Astrocyte of the spinal cord (primary cell): ENCODE results near the gene CD302.
"Not testable (repeated sequence)": the region's sequence is repeated elsewhere in the genome, so short reads cannot be mapped to it uniquely, and the experiment has no call there.

Experiments
- DNase-seq: peaks from one replicate; pipeline ENCODE4 v3.0.0; 2011; ENCODE audit warnings: low read depth, low spot score
- H3K4me3 ChIP-seq: 2 replicates; pipeline ENCODE4 v1.5.1; 2011; ENCODE audit warnings: low read depth, mild to moderate bottlenecking, low read length, moderate library complexity
- CTCF ChIP-seq: IDR thresholded peaks from 2 replicates; pipeline ENCODE4 v1.5.1; 2012; ENCODE audit warnings: low read depth, mild to moderate bottlenecking, low read length, inconsistent platforms
- in situ Hi-C: cut with HindIII; loops from 2 replicates; pipeline ENCODE4 v1.10.0; 2017; ENCODE audit warnings: low sequenced_read_pairs

The CD302 gene

DNA sequence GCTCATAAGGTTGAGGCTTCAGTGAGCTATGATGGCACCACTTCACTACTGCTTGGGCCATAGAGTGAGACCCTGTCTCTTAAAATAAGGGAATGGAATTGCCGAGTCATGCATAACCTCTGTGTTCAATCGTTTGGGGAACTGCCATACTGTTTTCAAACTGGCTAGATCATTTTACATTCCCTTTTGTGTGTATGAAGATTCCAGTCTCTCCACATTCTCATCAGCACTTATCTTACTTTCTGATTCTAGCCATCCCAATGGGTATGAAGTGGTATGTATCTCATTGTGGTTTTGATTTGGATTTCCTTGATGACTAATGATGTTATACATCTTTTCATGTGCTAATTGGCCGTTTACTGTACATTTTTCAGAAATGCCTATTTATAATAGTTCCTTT lies 62.0 kb downstream of the CD302 start:
- no peak for TF ChIP-seq CTCF
- DNase-seq: peak; percentile 17
- no peak overlapping the region for H3K4me3 ChIP-seq
- in situ Hi-C loops: no loop called here

GRCh38 chr2:159735648-159736047 lies 62.4 kb downstream of the CD302 start:
- no peak for TF ChIP-seq CTCF
- in situ Hi-C loops: no loop called here

DNA sequence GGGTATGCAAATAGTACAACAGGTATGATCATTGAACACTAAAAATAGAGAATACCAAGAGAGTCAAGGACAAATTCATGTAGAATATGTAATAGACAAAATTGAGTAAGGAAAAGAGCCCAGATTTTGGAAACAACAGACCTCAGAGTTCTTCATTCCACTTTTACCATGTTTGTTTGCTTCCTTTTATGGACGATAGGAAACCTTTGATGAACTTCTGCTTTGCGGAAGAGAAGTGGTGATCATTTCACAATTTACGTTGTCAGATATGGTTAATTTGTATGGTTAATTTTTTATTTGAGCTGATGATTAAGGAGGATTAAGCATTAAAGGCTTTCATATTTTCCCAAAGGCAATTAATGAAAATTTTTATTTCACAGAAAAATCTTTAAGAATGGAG lies 69.4 kb downstream of the CD302 start:
- no peak overlapping the region for H3K4me3 ChIP-seq
- no peak for TF ChIP-seq CTCF
- in situ Hi-C loops: no loop called here
- no peak for DNase-seq

More at GRCh38 chr2:159735648-159736047, 62.4 kb downstream of the CD302 start:
- H3K4me3 ChIP-seq: no peak overlapping the region
- DNase-seq: no peak

DNA sequence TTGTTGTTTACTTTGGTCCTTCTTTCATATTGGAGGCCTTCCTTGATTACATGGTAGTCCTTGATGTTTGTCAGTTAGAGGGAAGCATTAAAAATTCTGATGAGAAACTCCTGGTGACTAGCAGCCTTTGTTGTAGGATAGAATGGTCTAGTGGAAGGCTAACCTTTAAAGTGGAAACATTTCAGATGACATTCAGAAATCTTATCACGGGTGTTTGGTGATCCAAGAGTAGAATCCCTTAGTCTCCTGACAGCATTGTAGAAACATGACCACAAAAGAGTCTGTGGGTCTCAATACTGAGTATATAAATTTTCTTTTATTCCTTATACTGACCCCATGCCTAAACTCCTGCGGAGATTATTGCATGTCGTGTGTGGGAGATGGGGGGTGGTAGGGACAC lies 72.3 kb downstream of the CD302 start:
- no peak for DNase-seq
- in situ Hi-C loops: no loop called here
- no peak for TF ChIP-seq CTCF
- H3K4me3 ChIP-seq: no peak overlapping the region

GRCh38 chr2:159724795-159725572 lies 73.0 kb downstream of the CD302 start:
- H3K4me3 ChIP-seq, in situ Hi-C loops, DNase-seq: not testable (repeated sequence)

DNA sequence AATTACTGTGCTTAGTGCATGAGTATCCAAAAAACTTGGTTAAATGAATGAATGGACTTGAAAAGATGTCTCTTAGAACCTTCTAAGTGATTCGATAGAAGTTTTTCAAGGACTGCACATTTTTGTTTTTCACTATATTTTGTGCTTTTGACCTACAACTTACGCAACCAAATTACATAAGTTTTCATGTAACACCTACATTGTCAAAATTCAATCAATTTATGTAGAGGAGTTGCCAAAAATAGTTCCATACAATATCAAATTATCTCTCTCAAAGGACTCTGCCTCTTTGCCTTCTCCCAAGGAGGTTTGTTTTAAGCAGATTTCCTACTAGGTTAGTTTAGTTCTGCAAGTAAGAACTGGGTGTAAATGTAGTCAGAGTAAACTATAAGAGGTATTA lies 75.4 kb downstream of the CD302 start:
- no peak for DNase-seq
- H3K4me3 ChIP-seq: no peak overlapping the region
- TF ChIP-seq CTCF: no peak
- in situ Hi-C loops: no loop called here

DNA sequence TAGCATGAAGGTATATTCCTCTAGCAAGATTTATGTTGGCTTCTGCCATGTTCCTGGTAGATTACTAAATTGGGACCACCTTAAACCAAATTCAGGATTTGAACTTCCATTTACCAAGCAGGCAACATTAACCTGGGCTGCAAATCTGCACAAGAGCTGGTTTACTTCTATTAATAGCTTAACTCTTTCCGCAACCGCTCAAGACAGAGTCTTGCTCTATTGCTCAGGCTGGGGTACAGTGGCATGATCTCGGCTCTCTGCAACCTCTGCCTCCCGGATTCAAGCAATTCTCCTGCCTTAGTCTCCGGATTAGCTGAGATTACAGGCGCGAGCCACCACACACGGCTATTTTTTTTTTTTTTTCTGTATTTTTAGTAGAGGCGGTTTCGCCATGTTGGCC lies 77.3 kb downstream of the CD302 start:
- no peak for DNase-seq
- no peak for TF ChIP-seq CTCF
- no peak overlapping the region for H3K4me3 ChIP-seq
- in situ Hi-C loops: no loop called here
